Activated naive CD4-positive, alpha-beta T cell treated with anti-CD3 and anti-CD28 coated beads, Interleukin-2, amount 50 U/mL, for 72 hours (primary cell): ENCODE measurements around the gene IL23A. TPM values are rescaled to one million over a fixed set of nuclear protein-coding genes. Genes with fewer than 3 reads are reported as not detected.
A peak's percentile ranks its signal among the peaks of the same experiment; 100 is the strongest.

Source experiments
- ATAC-seq, 2 donors: fragments of 150-1000 bp; cut with Tn5 transposase; 2 replicates each; pipeline ENCODE4 v1.10.0; 2021; ENCODE audit warnings: mild to moderate bottlenecking in 2 of 2, moderate library complexity in 2 of 2
- DNase-seq, 2 donors: peaks; one replicate each; pipeline ENCODE4 v3.0.0; 2021 to 2022; ENCODE audit warnings: low spot score in 2 of 2
- H3K27ac Mint-ChIP-seq, 2 donors: one replicate each; pipeline ENCODE4 v1.8.0; 2022; ENCODE audit warnings: mild to moderate bottlenecking in 2 of 2, mixed read lengths in 2 of 2
- H3K36me3 Mint-ChIP-seq, 2 donors: one replicate each; pipeline ENCODE4 v1.8.0; 2022; ENCODE audit warnings: mixed read lengths in 2 of 2
- H3K9me3 Mint-ChIP-seq, 2 donors: one replicate each; pipeline ENCODE4 v1.8.0; 2022; ENCODE audit warnings: mixed read lengths in 2 of 2
- total RNA-seq, 2 donors: library from RNA; stranded (reverse); gene quantifications; one replicate each; pipeline ENCODE4 v1.2.3, GENCODE V29; 2022

The IL23A gene
- total RNA-seq: 10 to 100 TPM in 1 of 2 donors, 1 to 10 TPM in 1; 9.6 to 20.9 TPM

GRCh38 chr12:56338308-56339157, at the start of gene IL23A:
TSS of gene IL23A (plus strand) at chr12:56338884. CDS start at chr12:56339045, 161 bp downstream.
- Mint-ChIP-seq H3K27ac (peak within 1 kb of the TSS; percentile 95), H3K36me3 (peaks cover 10 to 15% of the 10 kb centered on the region in 2 donors), H3K9me3 (no peaks in the 10 kb centered on the region)
- peak; percentile 79 to 95 for DNase-seq
- peak; percentile 86 to 89 for ATAC-seq

GRCh38 chr12:56293795-56294194, 44.9 kb upstream of the IL23A start:
- Mint-ChIP-seq H3K9me3 (no peaks in the 10 kb centered on the region), H3K27ac (no peak overlapping the region), H3K36me3 (peaks cover 21 to 34% of the 10 kb centered on the region in 2 donors)
- DNase-seq: no peak
- no peak for ATAC-seq

- Mint-ChIP-seq H3K27ac (peak overlapping the region in 1 of 2 donors; percentile 68), H3K9me3 (no peaks in the 10 kb centered on the region), H3K36me3 (peaks cover 27 to 41% of the 10 kb centered on the region in 2 donors)
- ATAC-seq (no peak), DNase-seq (no peak)
These were observed 42.4 kb upstream of the IL23A start for GRCh38 chr12:56296295-56296694.

GRCh38 chr12:56297400-56297799, 41.3 kb upstream of the IL23A start:
- Mint-ChIP-seq H3K27ac (peak overlapping the region in 1 of 2 donors; percentile 92), H3K36me3 (peaks cover 25 to 37% of the 10 kb centered on the region in 2 donors), H3K9me3 (no peaks in the 10 kb centered on the region)
- ATAC-seq (no peak), DNase-seq (no peak)

- peaks cover 25 to 37% of the 10 kb centered on the region in 2 donors for H3K36me3 Mint-ChIP-seq
- no peaks in the 10 kb centered on the region for H3K9me3 Mint-ChIP-seq
- DNase-seq: no peak
- no peak for ATAC-seq
- peak overlapping the region; percentile 91 to 92 for H3K27ac Mint-ChIP-seq
These were observed 39.9 kb upstream of the IL23A start for GRCh38 chr12:56298828-56299227.

GRCh38 chr12:56299308-56299852, 39.3 kb upstream of the IL23A start:
- peak in 1 of 2 donors; percentile 20 for ATAC-seq
- Mint-ChIP-seq H3K27ac (peak overlapping the region; percentile 91 to 92), H3K9me3 (no peaks in the 10 kb centered on the region)

GRCh38 chr12:56299853-56300643, 38.6 kb upstream of the IL23A start, which contains the start of gene CS:
TSS of gene CS (minus strand) at chr12:56300330. CDS start at chr12:56300201, 129 bp downstream.
- peak; percentile 95 to 98 for DNase-seq
- ATAC-seq: peak; percentile 97 to 99
- Mint-ChIP-seq H3K27ac (peak within 1 kb of the TSS; percentile 92 to 95), H3K9me3 (no peaks in the 10 kb centered on the region), H3K36me3 (peaks cover 25 to 37% of the 10 kb centered on the region in 2 donors)

More at GRCh38 chr12:56299308-56299852, 39.3 kb upstream of the IL23A start:
- DNase-seq: peak in 1 of 2 donors; percentile 23
- peaks cover 25 to 37% of the 10 kb centered on the region in 2 donors for H3K36me3 Mint-ChIP-seq

- Mint-ChIP-seq H3K9me3 (no peaks in the 10 kb centered on the region), H3K27ac (peak overlapping the region; percentile 92 to 95), H3K36me3 (peaks cover 25 to 37% of the 10 kb centered on the region in 2 donors)
- ATAC-seq (peak in 1 of 2 donors; percentile 2), DNase-seq (no peak)
These were observed 37.8 kb upstream of the IL23A start for GRCh38 chr12:56300644-56301464.

GRCh38 chr12:56304276-56304675, 34.4 kb upstream of the IL23A start:
- DNase-seq: no peak
- no peaks in the 10 kb centered on the region for H3K9me3 Mint-ChIP-seq
- H3K36me3 Mint-ChIP-seq: peaks cover 8 to 11% of the 10 kb centered on the region in 2 donors
- H3K27ac Mint-ChIP-seq: no peak overlapping the region
- ATAC-seq: no peak

- DNase-seq: no peak
- ATAC-seq: no peak
- Mint-ChIP-seq H3K9me3 (no peaks in the 10 kb centered on the region), H3K36me3 (peaks cover 3 to 4% of the 10 kb centered on the region in 2 donors), H3K27ac (peak overlapping the region in 1 of 2 donors; percentile 42)
These were observed 33.7 kb upstream of the IL23A start for GRCh38 chr12:56304872-56305590.

- H3K27ac Mint-ChIP-seq: no peak overlapping the region
- peaks cover 0 to 4% of the 10 kb centered on the region in 2 donors for H3K36me3 Mint-ChIP-seq
- no peak for ATAC-seq
- H3K9me3 Mint-ChIP-seq: no peaks in the 10 kb centered on the region
- no peak for DNase-seq
These were observed 31.3 kb upstream of the IL23A start for GRCh38 chr12:56307221-56307965.

GRCh38 chr12:56308714-56309113, 30.0 kb upstream of the IL23A start:
- DNase-seq: no peak
- Mint-ChIP-seq H3K9me3 (no peaks in the 10 kb centered on the region), H3K36me3 (peaks cover 0 to 4% of the 10 kb centered on the region in 2 donors), H3K27ac (no peak overlapping the region)
- no peak for ATAC-seq

- H3K9me3 Mint-ChIP-seq: no peaks in the 10 kb centered on the region
- ATAC-seq: no peak
- peak overlapping the region in 1 of 2 donors; percentile 84 for H3K27ac Mint-ChIP-seq
- H3K36me3 Mint-ChIP-seq: peaks cover 19 to 22% of the 10 kb centered on the region in 2 donors
- no peak for DNase-seq
These were observed 27.7 kb upstream of the IL23A start for GRCh38 chr12:56311003-56311402.

GRCh38 chr12:56315249-56315621, 23.4 kb upstream of the IL23A start:
- DNase-seq: no peak
- Mint-ChIP-seq H3K36me3 (peaks cover 19% of the 10 kb centered on the region in 2 donors), H3K9me3 (no peaks in the 10 kb centered on the region), H3K27ac (peak overlapping the region; percentile 99)
- peak in 1 of 2 donors; percentile 2 for ATAC-seq
